HG03175 (cell line): ENCODE measurements around the gene SPNS2.

Source experiments
- ATAC-seq: cut with Tn5 transposase; IDR thresholded peaks from one replicate; pipeline ENCODE4 v1.9.1; 2021; ENCODE audit warnings: mild to moderate bottlenecking, moderate library complexity; ENCODE audit not compliant: unreplicated experiment

Gene SPNS2

DNA sequence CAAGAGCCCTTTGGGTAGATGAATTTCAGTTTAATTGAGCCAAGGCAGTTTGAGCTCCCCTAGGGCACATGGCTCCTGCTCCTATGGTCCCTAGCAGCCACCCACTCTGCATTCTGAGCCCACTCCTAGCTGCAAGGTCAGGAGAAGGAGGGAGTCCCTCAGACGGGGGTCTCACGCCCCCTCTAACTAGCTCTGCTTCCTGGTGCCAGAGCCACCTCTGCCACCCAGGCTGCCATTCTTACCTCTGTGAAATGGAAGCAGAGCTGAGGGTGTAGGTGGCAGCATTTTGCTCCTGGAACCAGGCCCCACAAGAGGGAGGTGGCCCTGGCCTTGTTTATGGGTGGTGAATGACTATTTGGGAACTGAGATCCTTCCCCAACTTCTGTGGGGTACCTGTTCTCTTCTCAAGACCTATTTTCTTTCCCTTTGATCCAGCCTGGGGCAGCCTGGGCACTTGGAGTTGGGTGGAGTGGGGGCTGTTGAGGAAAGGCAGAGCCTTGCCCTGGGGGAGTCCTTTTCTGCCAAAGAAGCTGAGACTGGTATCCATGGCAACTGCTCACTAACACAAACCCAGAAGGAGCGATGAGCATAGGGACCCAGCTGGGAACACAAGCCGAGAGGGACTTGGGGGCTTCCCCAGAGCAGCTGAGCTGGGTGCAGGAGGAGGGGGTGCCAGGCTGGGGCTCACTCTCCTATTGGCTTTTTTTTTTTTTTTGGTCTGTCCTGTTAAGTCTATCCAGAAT lies 4.8 kb downstream of the SPNS2 start:
- no peak for ATAC-seq

DNA sequence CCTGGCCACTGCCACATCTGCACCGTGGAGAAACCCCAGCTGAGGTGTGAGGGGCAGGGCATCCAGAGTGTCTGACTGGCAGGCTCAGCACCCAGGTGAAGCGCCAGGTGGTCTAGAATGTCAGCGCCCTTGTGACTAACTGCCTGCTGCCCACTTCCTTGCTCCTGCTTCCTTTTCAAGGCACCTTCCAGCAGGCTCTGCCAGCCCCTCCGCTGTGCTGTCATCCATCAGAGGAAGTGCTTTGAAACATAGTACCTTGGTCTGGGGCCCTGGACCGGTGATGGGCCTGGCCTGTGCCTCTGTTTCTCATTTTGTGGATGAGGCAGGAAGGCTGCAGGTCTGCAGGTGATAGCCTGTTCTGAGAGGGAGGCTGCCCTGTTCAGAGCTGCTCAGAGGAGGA lies 5.5 kb downstream of the SPNS2 start:
- no peak for ATAC-seq

DNA sequence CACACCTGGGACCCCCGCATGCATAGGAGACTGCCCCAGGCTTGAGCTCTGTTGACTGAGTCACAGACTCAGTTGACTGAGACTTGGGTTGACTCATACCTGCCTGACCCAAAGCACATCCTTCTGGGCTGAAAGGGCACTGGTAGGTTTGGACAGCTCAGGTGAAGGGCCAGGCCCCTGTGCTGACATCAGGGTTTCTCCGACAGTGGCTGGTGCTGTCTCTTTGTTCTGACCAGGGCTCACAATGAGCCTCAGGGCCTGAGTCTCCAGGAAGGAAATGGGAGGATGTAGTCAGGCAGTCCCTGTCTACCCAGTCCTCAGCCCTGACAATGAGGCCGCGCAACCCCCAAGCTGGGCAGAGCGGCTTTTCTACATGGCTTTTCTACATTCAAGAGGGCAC lies 6.5 kb downstream of the SPNS2 start:
- no peak for ATAC-seq

DNA sequence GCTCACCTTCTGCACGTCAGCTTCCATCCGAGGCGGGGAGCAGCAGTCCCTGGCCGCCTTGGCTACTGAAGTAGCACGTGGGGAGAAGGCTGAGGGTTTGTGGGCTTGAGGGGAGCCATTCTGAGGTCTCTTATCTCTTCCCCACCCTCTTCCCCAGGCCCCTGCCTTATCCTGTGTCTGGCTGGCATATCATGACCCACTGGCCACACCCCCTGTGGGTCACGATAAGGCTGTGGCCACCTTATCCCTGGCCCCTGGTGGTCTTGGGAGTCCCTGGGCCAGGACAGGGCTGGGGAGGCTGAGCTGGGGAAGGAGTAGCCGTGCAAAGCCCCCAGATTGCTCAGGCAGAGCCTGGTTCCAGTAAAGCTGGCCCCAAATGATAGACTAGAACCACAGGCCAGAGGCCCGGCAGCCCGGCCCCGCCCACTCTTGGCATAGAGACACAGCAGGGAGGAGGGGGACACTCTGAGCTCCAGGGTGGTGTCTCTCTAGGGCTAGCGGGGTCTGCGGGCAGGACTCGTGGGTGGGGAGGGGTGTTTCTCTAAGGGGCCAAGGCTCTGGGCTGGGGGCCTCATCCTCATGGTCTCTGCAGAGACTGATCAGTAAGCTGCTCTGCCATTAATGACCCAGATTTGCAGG lies 7.6 kb downstream of the SPNS2 start:
- no peak for ATAC-seq

DNA sequence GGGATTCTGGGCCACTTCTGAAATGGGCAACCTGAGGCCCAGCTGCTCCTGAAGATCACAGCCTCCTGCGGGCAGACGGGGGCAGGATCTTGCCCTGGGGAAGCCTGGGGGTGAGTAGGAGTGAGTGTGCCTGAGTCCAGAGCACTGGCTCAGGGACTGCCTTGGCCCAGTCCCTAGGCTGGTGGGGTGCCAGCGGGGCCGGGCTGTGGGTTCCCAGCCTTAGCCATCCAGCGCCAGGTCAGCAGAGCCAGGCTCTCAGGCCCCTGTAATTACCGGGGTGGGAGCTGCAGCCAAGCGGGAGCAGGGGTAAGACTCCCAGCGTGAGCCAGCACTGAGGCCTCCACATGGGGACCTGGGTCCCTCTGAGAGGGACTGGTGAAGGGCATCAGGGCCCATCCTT lies 8.2 kb downstream of the SPNS2 start:
- ATAC-seq: no peak

DNA sequence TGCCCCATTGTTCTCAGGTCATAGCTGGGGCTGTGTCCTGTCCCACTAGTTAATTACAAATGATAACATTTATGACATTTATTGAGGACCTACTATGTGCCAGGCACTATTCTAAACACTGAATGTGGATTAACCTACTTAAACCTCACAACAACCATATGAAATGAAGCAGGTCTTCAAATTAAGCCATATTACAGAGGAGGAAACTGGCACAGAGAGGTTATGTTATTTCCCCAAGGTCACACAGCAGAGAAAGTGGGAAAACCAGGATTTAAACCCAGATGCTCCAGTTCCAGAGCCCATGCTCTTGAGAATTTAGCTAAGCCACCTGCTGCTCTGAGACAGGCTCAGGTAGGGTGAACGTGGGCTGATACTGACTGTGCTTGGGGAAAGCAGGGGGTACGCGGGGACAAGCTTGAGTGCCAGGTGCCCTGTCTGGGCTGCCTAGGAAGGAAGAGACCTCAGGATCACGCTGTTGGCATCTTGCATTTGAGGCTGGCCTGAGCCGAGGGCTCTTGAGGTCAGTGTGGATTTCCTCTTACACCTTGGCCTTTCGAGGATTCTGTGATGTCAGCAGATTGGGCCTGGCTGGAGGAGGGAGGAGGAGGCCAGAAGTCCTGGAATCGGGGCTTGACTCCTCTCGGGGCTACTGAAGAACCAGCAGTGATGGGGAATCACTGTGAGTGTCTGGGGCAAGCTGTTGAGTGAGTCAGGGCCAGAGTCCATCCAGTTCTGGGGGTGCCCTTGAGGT lies 8.9 kb downstream of the SPNS2 start:
- ATAC-seq: no peak

DNA sequence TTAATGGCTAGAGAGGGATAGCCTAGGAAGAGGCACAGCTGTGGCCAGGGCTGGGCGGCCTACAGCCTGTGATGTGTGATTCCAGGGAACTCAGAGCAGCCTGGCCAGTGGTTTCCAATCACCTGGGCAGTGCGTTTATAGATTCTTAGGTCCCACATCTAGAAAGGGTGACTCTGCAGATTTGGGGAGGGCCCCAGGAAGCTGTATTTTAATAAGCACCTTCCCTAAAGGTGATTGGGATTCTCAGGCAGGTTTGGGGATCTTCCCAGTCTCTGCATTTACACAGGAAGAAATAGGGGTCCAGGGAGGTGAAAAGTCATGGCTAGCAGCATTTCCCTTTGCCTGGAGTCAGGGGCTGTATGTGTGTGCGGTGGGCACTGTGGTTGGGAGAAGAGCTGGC lies 9.5 kb downstream of the SPNS2 start:
- no peak for ATAC-seq

DNA sequence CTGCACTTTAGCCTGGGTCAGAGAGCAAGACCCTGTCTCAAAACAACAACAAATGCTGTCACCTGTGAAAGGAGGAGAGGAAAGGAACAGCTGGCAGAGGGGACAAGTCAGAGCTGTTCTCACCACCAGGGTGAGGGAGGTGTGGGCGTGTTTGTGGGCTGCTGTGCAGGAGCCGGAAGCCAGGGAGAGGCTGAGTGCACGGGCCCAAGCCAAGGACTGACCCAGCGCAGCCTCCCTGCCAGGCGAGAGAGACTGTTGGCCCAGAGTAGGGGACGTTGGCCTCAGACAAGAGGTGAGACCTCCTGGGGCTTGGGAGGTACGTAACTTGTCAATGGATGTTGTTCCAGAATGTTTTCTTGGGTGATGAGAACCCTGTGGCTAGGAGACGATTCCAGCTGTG lies 10.7 kb downstream of the SPNS2 start:
- ATAC-seq: no peak

DNA sequence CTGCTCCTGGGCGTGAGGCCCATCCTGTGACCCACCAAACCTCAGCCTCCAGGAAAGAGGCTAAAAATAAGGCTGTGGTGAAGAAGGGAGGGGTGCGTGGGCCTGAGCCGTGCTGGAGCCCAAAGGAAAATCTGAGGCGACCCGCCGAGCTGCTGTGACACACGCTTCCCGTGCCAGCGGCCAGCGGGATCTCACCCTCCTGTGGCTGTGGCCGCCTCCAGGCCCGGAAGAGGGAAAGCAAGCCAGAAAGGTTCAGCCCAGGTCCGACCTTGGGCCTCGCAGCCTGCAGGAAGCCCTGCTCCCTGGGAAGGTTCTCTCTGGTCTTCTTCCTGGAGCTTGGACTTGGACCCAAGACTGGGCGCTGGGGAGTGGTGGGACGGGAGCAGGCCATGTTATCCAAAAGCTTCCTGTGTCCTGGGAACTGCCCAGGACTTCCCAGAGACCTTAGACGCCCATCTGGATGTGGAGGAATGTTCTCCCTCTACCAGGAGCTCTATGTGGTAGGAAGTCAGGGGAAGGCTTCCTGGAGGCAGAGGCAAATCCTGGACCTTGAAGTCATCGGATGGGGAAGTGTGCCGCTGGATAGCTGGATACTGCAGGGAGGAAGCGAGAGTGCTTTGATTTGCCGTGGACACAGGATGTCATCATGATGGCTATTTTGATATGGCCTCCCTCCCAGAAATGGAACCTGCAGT lies 11.4 kb downstream of the SPNS2 start:
- ATAC-seq: no peak

DNA sequence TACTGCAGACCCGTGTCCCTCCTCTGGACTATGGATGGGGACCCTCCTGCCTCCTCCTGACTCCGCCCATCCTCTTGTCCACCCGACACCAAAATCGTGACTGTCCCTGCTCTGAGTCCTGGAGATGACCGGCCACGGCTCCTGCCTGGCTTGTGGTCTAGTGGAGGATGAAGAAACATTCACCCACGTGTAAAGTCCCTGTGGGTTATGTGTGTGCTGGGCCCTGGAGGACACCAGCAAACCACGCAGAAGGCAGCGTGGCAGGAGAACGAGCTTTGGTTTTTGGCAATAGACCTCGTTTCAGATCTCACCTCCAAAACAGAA lies 11.9 kb downstream of the SPNS2 start:
- ATAC-seq: no peak

DNA sequence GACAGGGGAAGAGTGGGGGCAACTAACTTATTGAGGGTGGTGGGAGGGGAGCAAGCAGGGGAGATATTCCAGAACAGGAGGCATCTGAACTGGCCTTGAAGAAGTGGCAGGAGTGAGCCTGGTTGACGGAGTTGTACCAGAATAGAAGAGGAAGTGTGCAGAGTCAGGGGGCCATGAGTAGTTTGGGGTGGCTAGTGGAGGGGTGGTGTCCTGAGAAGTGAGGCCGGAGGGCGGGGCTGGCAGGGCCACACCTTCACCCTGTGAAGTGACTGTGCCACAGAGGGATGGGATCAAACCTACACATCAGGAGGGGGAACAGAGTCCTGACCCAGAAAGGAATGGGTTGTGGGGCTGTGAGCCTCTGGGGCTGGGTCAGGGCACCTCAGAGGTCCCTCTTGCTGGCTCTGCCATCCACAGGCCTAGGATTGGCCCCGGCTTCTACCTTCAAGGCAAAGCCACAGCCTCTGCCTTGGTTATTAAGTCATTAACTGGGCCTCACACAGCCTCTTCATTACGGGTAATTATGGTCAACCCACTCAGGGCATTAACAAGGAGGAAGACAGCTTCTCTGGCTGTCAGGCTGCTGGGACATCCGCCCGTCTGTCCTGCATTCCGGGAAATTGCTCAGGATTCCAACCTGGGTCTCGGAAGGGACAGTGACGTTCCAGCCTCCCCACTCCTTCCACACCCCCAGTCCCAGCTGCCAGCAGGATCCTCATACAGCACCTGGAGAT lies 12.7 kb downstream of the SPNS2 start:
- no peak for ATAC-seq

DNA sequence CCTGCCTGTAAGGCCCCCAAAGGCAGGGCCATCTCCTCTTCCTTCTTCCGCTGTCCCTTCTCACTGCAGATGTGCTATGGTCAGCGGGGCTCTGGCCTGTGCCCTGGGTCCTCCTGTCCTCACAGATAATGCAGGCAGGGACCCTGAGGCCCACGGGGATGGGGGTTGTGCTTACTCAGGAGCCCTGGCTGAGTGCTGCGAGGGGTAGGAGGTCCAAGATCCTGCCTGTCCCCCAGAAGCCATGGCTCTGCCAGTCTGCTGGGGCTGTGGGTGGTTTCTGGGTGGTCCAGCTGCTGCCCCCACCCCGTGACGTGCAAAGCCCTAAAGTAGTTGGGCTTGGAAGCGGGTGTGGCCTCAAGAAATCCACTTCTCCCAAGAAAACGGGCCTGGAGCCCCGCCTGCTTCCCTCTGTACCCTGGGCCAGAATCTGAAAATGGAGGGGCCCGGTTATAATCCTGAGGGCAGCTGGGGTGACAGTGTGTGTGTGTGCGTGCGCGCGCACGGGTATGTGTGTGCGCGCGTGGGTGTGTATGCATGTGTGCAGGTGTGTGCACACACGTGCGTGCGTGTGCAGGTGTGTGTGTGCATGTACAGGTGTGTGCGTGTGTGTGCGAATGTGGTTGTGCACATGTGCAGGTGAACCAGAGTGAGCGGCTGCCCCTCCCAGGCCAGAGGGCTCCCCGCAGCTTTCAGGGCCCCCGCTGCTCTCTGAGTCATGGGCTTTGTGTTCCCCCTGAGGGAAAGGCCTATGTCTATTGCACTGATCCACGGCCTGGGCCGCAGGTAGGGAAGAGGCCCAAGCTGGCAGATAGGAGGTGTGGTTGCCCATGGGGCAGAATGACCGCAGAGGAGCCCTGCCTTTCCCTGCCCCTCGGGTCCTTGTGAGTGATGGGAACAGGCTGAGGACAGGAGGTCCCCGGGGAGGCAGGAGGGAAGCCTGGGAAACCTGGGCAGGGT lies 13.8 kb downstream of the SPNS2 start:
- no peak for ATAC-seq

DNA sequence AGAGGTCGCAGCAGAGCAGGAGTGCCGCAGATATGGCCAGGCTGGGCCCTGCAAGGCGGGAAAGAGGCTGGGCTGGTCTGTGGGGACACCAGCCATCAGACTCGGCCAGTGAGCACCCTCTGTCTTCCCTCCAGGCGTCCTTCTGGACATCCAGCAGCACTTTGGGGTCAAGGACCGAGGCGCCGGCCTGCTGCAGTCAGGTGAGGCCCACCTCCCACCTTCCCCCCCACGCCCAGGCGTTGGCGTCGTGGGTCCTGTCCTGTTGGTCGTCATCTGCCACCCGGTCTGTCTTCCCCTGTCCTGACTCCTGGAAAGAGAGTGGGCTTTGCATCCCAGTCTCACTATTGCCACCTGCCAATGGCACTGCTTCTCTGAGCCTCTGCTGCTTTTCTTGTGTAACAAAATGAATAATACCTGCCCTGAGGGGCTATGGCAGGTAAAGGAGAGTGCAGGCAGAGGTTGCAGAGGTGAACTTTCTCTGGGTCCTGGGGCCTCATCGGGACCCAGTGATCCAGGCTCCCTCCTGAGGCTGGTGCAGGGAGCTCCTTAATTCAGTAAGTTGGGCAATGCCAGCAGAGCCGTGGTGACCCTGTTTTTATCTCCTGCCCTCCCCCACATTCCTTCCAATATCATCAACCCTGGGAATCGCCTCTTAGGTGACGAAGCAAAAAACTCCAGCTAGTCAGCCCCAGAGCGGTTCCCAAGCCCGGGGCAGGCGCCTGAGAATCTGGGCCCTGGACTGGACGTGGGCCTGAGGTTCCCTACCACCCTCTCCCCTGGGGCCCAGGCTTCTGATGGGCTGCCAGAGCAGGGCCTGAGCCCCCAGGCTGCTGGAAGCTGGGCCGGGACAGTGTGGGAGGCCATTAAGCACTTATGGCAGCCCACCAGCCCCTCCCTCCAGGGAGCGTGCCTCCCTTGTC lies 14.7 kb downstream of the SPNS2 start:
- no peak for ATAC-seq

DNA sequence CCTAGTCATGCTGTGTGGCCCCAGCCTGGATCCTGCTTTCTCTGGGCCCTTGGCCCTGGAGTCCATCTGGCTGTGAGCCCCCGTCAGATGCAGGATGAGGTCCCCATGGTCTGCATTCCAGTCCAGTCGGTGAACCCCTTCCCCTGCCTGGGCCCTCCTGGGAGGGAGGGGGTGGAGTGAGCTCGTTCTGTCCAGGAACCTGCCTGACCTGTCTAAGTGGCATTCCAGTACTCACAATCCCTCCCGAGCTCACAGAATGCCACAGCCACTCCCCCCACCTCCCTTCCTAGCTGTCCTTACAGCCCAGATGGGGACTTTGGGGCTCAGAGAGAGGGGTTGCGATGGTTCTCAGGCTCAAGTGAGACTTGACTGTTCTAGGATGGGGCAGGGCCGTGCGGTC lies 15.5 kb downstream of the SPNS2 start:
- ATAC-seq: no peak

DNA sequence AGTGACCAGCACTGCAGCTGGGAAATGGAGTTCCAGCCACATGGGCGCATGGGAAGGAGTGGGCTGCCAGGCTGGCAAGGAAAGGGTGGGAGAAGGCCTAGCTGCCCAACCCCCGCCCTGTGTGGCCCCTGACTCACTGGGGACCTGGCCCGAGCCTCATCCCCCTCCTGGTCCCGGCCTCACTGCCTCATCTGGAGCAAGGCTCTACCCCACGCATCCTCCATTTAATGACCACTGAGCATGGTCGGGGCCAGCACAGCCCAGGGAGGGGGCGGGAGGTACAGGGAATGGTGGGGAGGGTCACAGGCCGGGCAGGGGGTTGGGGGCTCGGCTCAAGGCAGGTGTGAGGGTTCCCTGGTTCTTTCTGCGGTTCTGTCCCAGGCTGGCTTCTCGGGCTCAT lies 16.1 kb downstream of the SPNS2 start:
- ATAC-seq: no peak

DNA sequence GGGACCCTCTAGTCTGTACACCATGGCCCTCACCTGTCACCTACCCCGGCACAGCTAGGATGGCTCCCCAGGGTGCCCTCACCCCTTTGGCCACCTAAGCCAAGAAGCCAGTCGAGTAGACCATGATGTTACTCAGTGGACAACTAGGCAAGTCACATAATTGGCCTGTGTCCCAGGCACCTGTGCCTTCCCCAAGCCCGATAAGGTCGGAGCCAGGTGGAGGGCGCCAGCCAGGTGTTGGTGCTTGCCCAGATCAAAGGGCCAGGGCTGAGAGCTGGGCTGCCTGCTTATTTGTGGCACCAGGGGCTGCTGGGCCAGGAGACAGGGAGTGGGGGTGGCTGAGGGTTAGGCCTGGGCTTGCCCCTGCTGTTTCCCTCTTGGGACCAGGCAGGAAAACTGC lies 16.8 kb downstream of the SPNS2 start:
- no peak for ATAC-seq

DNA sequence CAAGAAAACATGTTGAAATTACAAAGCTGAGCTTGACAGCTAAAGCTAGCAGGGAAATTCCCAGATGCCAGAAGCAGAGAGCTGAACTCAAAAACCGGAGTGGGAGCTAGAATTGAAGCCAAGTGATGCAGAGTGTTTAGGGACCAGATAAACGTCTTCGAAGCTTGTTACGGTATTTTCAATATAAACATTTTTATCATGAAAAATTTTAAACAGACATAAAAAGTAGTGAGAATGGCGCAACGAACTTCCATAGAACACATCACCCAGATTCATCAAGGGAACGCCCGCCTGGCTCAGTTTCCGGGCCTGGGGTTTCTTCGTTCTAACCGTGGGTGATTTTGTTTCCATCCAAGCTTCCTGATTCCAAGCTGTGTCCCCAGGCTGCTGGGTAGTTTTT lies 18.1 kb downstream of the SPNS2 start:
- no peak for ATAC-seq

DNA sequence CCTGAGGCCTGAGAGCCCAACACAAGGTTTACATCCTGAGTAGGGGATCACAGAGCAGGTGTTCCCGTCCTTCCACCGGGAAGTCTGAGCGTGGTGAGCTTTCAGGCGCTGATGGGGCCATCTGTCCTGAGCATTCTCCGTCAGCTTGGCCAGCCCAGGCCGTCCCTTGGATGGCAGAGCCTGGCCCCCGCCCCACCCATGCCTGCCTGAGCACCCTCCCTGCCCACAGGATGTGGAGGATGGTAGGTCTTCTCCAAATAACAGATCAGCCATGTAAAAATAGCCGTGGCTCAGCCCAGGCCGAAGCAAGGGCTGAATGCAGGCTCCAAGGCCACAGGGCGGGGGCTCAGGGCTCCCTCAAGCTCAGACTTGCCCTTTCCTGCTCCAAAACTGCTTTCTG lies 20.2 kb downstream of the SPNS2 start:
- ATAC-seq: no peak

DNA sequence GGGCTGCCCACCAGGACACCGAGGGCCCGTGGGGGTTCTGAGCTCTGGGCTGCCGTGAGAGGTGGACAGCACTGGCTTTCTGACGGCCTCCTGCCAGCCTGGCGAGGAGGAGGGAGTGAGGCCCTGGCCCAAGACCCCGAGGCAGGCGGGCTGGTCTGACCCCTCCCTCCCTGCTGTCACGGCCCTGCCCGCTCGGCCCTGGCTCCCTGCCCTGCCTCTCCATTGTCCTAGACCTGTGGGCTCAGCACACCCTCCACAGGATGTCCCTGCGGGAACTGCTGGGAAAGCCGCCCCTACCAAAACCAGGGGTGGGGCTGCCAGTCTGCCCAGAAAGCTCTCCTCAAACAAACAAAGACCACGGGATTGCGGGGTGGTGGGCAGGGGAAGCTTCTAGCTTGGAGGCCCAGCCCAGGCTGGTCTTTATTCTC lies 20.7 kb downstream of the SPNS2 start:
- ATAC-seq: no peak
